ENCODE data around the gene L3HYPDH. TPM values are rescaled to one million over a fixed set of nuclear protein-coding genes. Genes with fewer than 3 reads are reported as not detected.

L3HYPDH gene
- total and polyA plus RNA-seq, 4 donors, result 24.6 to 37.3 (median 26.7) TPM

DNA sequence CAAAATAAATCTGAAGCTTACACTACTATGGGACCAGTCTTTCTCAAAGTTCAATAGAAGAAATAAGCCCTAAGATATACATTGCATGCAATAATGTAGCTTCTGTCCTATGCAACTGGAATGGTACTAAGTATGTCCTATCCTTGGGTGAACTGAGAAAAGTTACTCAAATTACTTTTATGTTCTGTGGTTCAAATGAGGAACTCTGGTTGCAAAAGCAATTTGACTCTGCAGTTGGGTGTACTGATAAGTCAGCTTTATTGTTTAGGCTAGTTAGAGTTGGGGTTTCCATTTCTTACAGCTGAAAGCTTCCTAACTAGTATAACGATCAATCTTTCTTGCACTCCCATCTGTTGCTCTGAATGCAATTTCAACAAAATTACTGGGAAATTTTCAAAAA, 48.2 kb downstream of the L3HYPDH start:
- Histone ChIP-seq H3K4me1 (ENCODE audit: control insufficient read depth, insufficient read depth, low read length) (no peaks in the 10 kb centered on the region), H3K9me3 (ENCODE audit: control insufficient read depth, insufficient read depth, low read length) (no peaks in the 10 kb centered on the region), H3K27ac (ENCODE audit: low read depth, low read length) (no peak overlapping the region), H3K36me3 (ENCODE audit: control insufficient read depth, insufficient read depth, low read length) (no peaks in the 10 kb centered on the region), H3K27me3 (ENCODE audit: control insufficient read depth, insufficient read depth, low read length) (no peaks in the 10 kb centered on the region), H3K4me3 (ENCODE audit: low read depth, low read length) (no peak overlapping the region)
- no CpG with 5 or more reads among the region's 1 CpG for WGBS (ENCODE audit: insufficient coverage)
- DNase-seq (ENCODE audit: low read depth in 4 of 6, low spot score in 6 of 6), result no peak

- H3K4me3 ChIP-seq (ENCODE audit: low read depth, low read length), result no peak overlapping the region
- H3K36me3 ChIP-seq (ENCODE audit: control insufficient read depth, insufficient read depth, low read length), result no peaks in the 10 kb centered on the region
- H3K27ac ChIP-seq (ENCODE audit: low read depth, low read length), result no peak overlapping the region
- no peaks in the 10 kb centered on the region for H3K9me3 ChIP-seq (ENCODE audit: control insufficient read depth, insufficient read depth, low read length)
- no peaks in the 10 kb centered on the region for H3K27me3 ChIP-seq (ENCODE audit: control insufficient read depth, insufficient read depth, low read length)
- DNase-seq (ENCODE audit: low read depth in 4 of 6, low spot score in 6 of 6), result no peak
- no CpG with 5 or more reads among the region's 3 CpGs for WGBS (ENCODE audit: insufficient coverage)
- no peaks in the 10 kb centered on the region for H3K4me1 ChIP-seq (ENCODE audit: control insufficient read depth, insufficient read depth, low read length)
Observed at GRCh38 chr14:59435101-59435500, 49.1 kb downstream of the L3HYPDH start.

DNA sequence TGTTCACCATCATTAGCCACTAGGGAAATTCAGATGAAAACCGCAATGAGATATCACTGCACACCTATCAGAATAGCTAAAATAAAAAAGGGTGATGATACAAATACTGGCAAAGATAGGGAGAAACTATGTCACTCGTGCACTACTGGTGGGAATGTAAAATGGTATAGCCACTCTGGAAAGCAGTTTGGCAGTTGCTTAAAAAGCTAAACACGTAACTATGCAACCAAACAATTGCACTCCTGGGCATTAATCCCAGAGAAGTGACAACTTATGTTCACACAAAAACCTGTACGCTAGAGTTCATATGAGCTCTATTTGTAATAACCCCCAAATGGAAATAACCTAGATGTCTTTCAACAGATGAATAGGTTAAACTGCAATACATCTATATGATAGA, 54.4 kb downstream of the L3HYPDH start:
- Histone ChIP-seq H3K4me1 (ENCODE audit: control insufficient read depth, insufficient read depth, low read length) (no peaks in the 10 kb centered on the region), H3K27ac (ENCODE audit: low read depth, low read length) (no peak overlapping the region), H3K4me3 (ENCODE audit: low read depth, low read length) (no peak overlapping the region), H3K27me3 (ENCODE audit: control insufficient read depth, insufficient read depth, low read length) (no peaks in the 10 kb centered on the region), H3K9me3 (ENCODE audit: control insufficient read depth, insufficient read depth, low read length) (no peaks in the 10 kb centered on the region), H3K36me3 (ENCODE audit: control insufficient read depth, insufficient read depth, low read length) (no peaks in the 10 kb centered on the region)
- WGBS (ENCODE audit: insufficient coverage), result no CpG with 5 or more reads among the region's 4 CpGs
- DNase-seq (ENCODE audit: low read depth in 4 of 6, low spot score in 6 of 6), result peak in 2 of 6 donors; percentile 47 to 71

GRCh38 chr14:59428581-59429012, 55.6 kb downstream of the L3HYPDH start:
- WGBS (ENCODE audit: insufficient coverage), result no CpG with 5 or more reads among the region's 1 CpG
- H3K4me1 ChIP-seq (ENCODE audit: control insufficient read depth, insufficient read depth, low read length), result no peaks in the 10 kb centered on the region
- no peaks in the 10 kb centered on the region for H3K36me3 ChIP-seq (ENCODE audit: control insufficient read depth, insufficient read depth, low read length)
- H3K27ac ChIP-seq (ENCODE audit: low read depth, low read length), result no peak overlapping the region
- no peak overlapping the region for H3K4me3 ChIP-seq (ENCODE audit: low read depth, low read length)
- peak in 1 of 6 donors; percentile 32 for DNase-seq (ENCODE audit: low read depth in 4 of 6, low spot score in 6 of 6)
- no peaks in the 10 kb centered on the region for H3K27me3 ChIP-seq (ENCODE audit: control insufficient read depth, insufficient read depth, low read length)
- H3K9me3 ChIP-seq (ENCODE audit: control insufficient read depth, insufficient read depth, low read length), result no peaks in the 10 kb centered on the region

DNA sequence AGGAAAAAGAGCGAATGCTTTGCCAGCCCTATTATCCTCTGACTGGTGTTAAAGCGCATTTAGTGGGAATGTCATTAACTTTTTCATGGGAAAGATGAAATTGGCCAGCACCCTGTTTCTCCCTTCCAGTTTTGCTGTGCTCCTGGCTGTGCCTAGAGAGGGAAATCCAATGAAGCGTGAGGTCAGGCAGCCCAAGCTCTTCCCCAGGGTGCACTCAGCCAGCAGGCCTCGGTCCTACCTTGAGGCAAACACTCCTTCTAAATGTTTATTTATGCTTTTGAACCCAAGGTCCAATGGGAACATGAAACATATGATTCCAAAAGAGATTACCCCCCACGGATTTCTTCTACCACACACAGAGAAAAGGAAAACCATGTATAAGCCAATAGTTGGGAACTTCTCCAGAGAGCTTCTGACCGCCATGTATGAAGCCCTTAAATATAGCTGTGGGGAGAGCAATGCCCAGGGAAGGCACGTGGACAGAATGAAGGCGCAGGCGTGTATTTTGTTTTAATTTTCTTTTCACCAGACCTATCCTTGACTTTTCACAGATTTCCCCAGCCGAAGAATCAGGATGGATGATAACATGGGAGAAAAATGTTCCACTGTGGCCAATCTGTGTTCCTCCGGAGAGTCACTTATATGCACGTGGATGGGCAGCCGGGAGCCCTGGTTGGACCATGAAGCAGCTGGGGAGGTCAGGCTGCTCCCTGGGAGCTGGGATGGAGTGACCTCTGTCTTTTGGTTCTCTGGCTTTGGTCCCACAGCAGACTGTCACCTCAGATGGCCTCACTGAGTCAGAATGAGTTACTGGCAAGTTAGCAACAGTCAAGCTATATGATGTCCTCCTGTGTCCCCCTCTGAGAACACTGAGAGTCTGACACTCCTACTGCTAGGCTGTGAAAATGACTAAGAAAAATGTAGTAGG, 56.3 kb downstream of the L3HYPDH start:
- Histone ChIP-seq H3K9me3 (ENCODE audit: control insufficient read depth, insufficient read depth, low read length) (no peaks in the 10 kb centered on the region), H3K4me1 (ENCODE audit: control insufficient read depth, insufficient read depth, low read length) (no peaks in the 10 kb centered on the region), H3K36me3 (ENCODE audit: control insufficient read depth, insufficient read depth, low read length) (no peaks in the 10 kb centered on the region), H3K4me3 (ENCODE audit: low read depth, low read length) (no peak overlapping the region), H3K27ac (ENCODE audit: low read depth, low read length) (no peak overlapping the region), H3K27me3 (ENCODE audit: control insufficient read depth, insufficient read depth, low read length) (no peaks in the 10 kb centered on the region)
- DNase-seq (ENCODE audit: low read depth in 4 of 6, low spot score in 6 of 6), result peak in 1 of 6 donors; percentile 26
- 76% methylated on average over 7 of the region's 13 CpGs for WGBS (ENCODE audit: insufficient coverage)

DNA sequence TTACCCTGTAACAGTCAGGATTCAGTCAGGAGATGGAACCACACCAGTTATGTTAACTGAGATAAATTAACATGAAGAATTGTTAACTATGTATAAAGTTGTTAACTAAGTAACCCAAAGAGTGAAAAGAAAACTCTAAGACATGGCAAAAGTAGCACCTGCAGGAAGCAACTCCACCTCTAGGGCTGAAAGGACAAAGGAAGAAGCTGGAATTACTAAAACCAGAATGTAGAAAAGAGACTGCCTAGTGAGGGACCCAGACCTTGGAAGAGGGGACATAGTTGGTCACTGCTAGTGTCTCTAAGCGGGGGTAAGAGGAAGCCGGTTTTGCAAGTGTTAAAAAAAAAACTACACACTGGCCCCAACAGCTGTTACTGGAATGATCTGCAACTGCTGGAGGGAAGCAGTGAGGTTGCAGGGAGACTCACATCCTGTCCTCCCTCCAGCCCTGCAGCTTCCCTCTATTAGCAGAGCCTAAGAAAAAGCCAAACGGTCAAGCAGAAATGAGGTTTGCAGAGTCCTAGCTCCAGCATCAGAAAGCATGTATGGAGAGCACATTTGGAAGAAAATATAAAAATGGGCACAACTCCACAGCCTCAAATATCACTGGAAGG, 58.8 kb downstream of the L3HYPDH start:
- no peaks in the 10 kb centered on the region for H3K36me3 ChIP-seq (ENCODE audit: control insufficient read depth, insufficient read depth, low read length)
- no CpG with 5 or more reads among the region's 3 CpGs for WGBS (ENCODE audit: insufficient coverage)
- DNase-seq (ENCODE audit: low read depth in 4 of 6, low spot score in 6 of 6), result no peak
- no peaks in the 10 kb centered on the region for H3K27me3 ChIP-seq (ENCODE audit: control insufficient read depth, insufficient read depth, low read length)
- H3K27ac ChIP-seq (ENCODE audit: low read depth, low read length), result no peak overlapping the region
- H3K4me3 ChIP-seq (ENCODE audit: low read depth, low read length), result no peak overlapping the region
- H3K4me1 ChIP-seq (ENCODE audit: control insufficient read depth, insufficient read depth, low read length), result no peaks in the 10 kb centered on the region
- H3K9me3 ChIP-seq (ENCODE audit: control insufficient read depth, insufficient read depth, low read length), result no peaks in the 10 kb centered on the region

DNA sequence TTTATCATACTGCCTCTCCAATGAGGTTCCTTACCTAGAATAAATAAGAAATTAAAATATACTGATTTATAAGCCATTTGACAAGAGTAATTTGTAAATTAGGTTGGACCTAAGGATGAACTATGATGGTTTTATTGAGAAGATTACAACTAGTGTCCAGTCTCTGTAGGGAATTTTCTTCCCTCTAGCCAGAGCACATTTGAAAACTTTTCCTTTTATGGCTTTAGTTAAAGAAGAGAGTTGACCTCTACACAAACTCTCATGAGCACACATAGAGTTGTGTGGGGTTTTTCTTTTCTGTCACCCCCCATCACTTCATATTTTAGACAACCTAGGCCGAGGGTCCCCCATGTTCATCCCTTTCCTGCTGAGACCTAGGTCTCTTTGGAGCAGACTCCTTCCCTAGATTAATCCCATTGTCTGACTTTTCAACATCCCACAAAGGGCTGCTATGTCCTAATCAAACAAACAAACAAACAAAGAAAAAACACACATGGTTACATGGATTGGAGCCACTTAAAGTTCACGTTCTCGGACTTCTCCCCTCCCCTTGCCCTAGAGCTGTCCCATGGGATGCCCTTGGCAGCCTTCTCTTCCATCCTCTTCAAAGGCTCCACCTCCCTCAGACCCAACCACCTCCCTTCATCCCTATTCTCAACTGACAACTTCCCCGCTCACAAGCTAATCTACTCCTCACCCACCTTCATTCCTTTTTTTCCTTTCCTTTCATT, 59.7 kb downstream of the L3HYPDH start:
- Histone ChIP-seq H3K27ac (ENCODE audit: low read depth, low read length) (no peak overlapping the region), H3K9me3 (ENCODE audit: control insufficient read depth, insufficient read depth, low read length) (no peaks in the 10 kb centered on the region)
- WGBS (ENCODE audit: insufficient coverage), result 65% methylated on average over 3 of the region's 4 CpGs

More for the DNA sequence above, 59.7 kb downstream of the L3HYPDH start:
- H3K36me3 ChIP-seq (ENCODE audit: control insufficient read depth, insufficient read depth, low read length), result no peaks in the 10 kb centered on the region
- DNase-seq (ENCODE audit: low read depth in 4 of 6, low spot score in 6 of 6), result no peak
- no peaks in the 10 kb centered on the region for H3K4me1 ChIP-seq (ENCODE audit: control insufficient read depth, insufficient read depth, low read length)
- no peaks in the 10 kb centered on the region for H3K27me3 ChIP-seq (ENCODE audit: control insufficient read depth, insufficient read depth, low read length)
- no peak overlapping the region for H3K4me3 ChIP-seq (ENCODE audit: low read depth, low read length)

Other genes starting within 250 kb of the L3HYPDH start
- 1 to 10 TPM; 5.7 to 6.0 TPM for gene GPR135, start 19.0 kb downstream of the L3HYPDH start, total RNA-seq
- gene GPR135, start 19.0 kb downstream of the L3HYPDH start, polyA plus RNA-seq (ENCODE audit: insufficient read length in 2 of 2), result 1 to 10 TPM; 6.6 to 8.4 TPM
- 100 to 1,000 TPM in 1 of 2 donors, 10 to 100 TPM in 1; 84.6 to 121 TPM for gene JKAMP, start 109 bp upstream of the L3HYPDH start, total RNA-seq
- gene JKAMP, start 109 bp upstream of the L3HYPDH start, polyA plus RNA-seq (ENCODE audit: insufficient read length in 2 of 2), result 10 to 100 TPM; 66.1 to 76.8 TPM
- gene CCDC175, start 92.4 kb upstream of the L3HYPDH start, total RNA-seq, result 1 to 10 TPM; 1.1 to 1.5 TPM
- gene CCDC175, start 92.4 kb upstream of the L3HYPDH start, polyA plus RNA-seq (ENCODE audit: insufficient read length in 2 of 2), result under 1 TPM; 0.56 to 0.68 TPM

All from spinal cord (tissue), 10 donors.